ENCODE data around the gene GPX3.

The GPX3 gene

GRCh38 chr5:151058301-151058700, 37.9 kb downstream of the GPX3 start:
- no peak for DNase-seq

- peak in 2 of 3 donors; percentile 60 to 62 for DNase-seq
These were observed 38.6 kb downstream of the GPX3 start for GRCh38 chr5:151058891-151059489.

- DNase-seq = no peak
These were observed 40.4 kb downstream of the GPX3 start for GRCh38 chr5:151060742-151061141.

GRCh38 chr5:151062405-151063141, 42.2 kb downstream of the GPX3 start:
- DNase-seq = no peak

GRCh38 chr5:151063142-151063989, 43.0 kb downstream of the GPX3 start:
- peak; percentile 76 to 89 (median 88) for DNase-seq

GRCh38 chr5:151064916-151065499, 44.6 kb downstream of the GPX3 start:
- DNase-seq = no peak

- DNase-seq = no peak
These were observed 45.2 kb downstream of the GPX3 start for GRCh38 chr5:151065609-151066008.

GRCh38 chr5:151066920-151067319, 46.5 kb downstream of the GPX3 start:
- DNase-seq = peak in 1 of 3 donors; percentile 54

- peak; percentile 93 to 97 (median 93) for DNase-seq
These were observed 47.4 kb downstream of the GPX3 start for GRCh38 chr5:151067632-151068432.

- DNase-seq = no peak
These were observed 48.2 kb downstream of the GPX3 start for GRCh38 chr5:151068433-151069197.

- DNase-seq = no peak
These were observed 50.1 kb downstream of the GPX3 start for GRCh38 chr5:151070449-151070848.

GRCh38 chr5:151071021-151071420, 50.6 kb downstream of the GPX3 start:
- no peak for DNase-seq

- DNase-seq = peak; percentile 51 to 67 (median 60)
These were observed 51.6 kb downstream of the GPX3 start for GRCh38 chr5:151071848-151072629.

GRCh38 chr5:151072630-151073025, 52.2 kb downstream of the GPX3 start:
- DNase-seq = no peak

GRCh38 chr5:151073280-151073679, 52.9 kb downstream of the GPX3 start:
- DNase-seq = no peak

GRCh38 chr5:151074557-151074956, 54.2 kb downstream of the GPX3 start:
- peak in 2 of 3 donors; percentile 47 to 48 for DNase-seq

- DNase-seq = peak; percentile 82 to 87 (median 85)
These were observed 55.4 kb downstream of the GPX3 start for GRCh38 chr5:151075698-151076331.

- DNase-seq = peak in 1 of 3 donors; percentile 14
These were observed 56.2 kb downstream of the GPX3 start for GRCh38 chr5:151076616-151077015.

- peak in 1 of 3 donors; percentile 6 for DNase-seq
These were observed 57.0 kb downstream of the GPX3 start for GRCh38 chr5:151077419-151077818.

- peak in 1 of 3 donors; percentile 19 for DNase-seq
These were observed 57.6 kb downstream of the GPX3 start for GRCh38 chr5:151077967-151078366.

Measured in suppressor macrophage treated with lipopolysaccharide for 1 hour (primary cell).